Stimulated activated CD4-positive, alpha-beta T cell treated with anti-CD3 and anti-CD28 coated beads, Interleukin-1b, Interleukin-23, amount 100 ng/mL, for 24 hours (primary cell): ENCODE measurements around the gene PNPLA2.

Experiments
- DNase-seq, 4 experiments: peaks; one replicate each; pipeline ENCODE4 v3.0.0-alpha.2; 2020; ENCODE audit warnings: low read depth in 4 of 4, low spot score in 1 of 4

Gene PNPLA2

GRCh38 chr11:829847-830294 lies 11.2 kb downstream of the PNPLA2 start:
- DNase-seq = no peak

- peak in 1 of 4 experiments; percentile 55 for DNase-seq
Measured at GRCh38 chr11:830295-831117, 11.8 kb downstream of the PNPLA2 start.

DNA sequence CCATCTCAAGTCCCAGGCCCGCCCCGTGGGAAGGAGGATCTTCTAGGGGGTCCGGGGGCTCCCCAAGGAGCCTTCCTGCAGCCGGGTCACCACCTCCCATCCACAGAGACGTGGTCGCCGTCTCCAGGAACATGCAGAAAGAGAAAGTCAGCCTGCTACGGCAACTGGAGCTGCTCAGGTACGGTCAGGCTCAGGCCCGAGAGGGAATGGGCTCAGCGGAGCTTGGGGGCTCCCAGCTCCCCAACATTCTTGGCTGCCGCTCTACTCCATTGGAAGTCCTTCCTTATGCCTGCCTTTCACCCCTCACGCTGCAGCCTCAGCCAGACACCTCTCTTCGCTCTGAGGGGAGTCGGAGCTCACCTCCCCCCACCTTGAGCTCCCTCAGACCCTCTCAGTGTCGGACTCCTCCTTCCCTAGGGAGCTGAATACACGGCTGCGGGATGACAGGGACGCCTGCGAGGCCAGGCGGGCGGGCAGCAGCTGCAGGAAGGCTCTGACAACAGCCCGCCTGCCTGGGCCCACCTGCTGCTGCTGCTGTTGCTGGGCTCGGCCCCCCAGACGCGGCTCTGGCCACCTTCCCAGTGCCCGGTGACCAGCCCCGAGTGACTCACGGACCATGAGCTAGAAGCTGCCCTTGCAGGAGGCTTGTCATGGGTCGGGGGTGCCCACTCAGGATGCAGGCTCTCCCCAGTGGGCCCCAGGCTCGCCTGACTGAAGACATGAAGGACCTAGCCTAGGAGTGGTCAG lies 12.6 kb downstream of the PNPLA2 start:
- DNase-seq = no peak

- no peak for DNase-seq
Measured at GRCh38 chr11:831961-832528, 13.3 kb downstream of the PNPLA2 start.

DNA sequence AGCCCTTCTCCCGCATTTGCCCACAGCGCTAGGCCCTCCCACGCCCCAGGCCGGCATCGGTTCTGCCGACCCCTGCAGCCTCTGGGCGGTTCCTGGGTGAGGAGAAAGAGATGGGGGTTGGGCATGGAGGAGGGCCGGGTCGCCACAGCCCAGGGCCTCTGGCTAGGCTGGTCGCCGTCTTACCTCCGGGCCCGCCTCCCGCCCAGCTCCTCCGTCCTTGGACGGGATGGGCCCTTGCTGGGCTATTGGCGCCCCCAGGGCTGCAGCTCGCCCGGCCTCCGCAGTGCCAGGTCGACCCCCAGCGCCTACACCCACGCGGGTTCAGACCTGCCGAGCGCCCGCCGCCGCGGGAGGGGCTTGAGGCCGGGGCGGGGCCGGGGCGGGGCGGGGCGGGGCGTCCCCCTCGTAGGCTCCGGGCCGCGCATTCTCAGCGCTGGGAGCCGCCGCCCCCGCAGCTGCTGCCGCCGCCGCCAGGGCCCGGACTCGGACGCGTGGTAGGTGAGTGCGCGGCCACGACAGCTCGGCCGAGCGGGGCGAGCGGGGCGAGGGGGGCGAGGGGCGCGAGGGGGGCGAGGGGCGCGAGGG lies 13.9 kb downstream of the PNPLA2 start, which contains the start of gene CD151:
Gene CD151 (plus strand): TSS at position 424 of the 585 bp plus-strand sequence. CDS start 3,118 bp downstream, outside the sequence.
- DNase-seq = peak in 1 of 4 experiments; percentile 36

DNA sequence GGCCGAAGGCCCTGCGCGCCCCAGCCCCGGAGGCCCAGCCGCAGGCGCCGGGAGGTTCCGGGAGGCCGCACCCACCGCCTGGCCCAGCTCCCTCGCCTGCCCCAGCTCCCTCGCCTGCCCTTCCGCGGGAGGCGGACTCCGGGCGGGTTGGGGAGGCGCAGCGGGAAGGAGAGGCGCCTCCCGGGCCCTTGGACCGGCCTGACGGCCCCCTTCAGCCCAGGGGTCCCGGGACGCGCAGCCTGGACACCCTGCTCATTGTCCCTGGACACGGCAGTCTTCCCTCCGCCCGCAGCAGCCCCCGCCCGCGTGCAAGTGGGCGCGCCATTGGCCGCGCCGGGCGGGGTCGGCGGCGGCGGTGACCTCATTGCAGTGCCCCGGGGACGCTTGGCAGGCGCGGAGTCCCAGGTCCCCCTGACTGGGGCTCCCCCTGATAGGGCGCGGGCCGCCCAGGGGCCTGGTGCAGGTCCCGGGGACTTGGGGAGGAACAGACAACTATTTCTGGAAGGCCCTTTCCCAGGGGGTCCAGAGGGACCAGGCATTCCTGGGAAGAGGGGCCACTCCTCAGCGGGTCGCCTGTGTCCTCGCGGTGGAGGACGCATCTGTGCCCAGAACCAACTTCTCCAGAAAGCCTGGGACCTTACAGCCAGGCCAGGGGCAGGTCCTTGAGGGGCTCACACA lies 14.5 kb downstream of the PNPLA2 start:
- no peak for DNase-seq

DNA sequence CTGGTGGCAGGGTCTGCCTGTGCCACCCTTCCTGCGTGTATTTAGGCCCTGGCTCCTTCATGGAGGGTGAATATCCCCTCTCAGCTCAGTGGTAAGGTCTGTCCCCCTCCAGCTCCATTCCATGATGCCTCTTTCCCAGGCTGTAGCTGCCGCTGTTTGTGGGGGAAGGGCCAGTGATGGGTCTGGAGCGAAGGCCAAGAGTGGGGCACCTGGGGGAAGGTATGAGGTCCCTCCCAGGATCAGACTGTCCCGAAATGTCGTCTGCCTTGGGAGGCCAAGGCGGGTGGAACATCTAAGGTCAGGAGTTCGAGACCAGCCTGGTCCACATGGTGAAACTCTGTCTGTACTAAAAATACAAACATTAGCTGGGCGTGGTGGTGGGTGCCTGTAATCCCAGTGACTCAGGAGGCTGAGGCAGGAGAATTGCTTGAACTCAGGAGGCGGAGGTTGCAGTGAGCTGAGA lies 15.2 kb downstream of the PNPLA2 start:
- DNase-seq = no peak

DNA sequence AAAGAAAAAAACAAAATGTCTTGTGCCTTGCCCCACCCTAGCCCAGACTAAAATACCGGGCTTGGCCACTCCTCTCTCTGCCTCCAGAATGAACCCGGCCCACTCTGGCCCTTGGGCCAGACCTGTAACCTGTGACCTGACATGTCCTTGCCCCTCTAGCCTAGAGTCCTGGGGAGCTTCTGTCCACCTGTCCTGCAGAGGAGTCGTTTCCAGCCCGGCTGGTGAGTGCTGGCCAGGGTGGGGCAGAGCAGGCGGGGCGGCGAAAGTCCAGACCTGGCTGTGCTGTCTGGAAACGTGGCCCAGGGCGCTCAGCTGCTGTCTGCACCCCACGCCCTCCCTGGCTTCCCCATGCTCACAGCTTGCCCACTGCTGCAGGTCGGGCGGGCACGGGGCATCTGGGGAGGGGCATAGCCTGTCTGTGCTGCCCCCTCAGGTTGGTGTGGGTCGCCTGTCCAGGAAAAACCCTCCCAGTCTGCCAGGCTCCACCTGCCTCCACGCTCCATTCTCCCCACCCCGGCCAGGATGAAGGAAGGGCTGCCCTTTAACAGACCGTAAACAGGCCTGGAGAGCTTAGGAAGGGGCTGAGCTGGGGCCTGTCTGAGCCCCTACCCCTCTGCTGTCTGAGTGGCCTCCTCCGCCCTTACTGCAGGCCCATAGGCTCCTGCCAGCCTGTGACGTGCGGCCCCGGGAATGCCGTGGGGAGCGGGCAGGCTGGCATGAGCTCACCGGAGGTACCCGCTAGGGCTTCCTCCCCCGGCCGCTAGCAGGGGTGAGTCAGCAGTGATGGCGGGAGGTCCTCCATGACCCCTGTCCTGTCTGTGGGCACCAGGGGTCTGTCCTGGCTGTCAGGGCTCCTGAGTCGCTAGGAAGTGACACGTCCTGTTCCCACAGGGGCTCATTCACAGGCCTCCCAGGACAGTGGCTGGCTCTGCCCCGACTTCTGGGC lies 15.9 kb downstream of the PNPLA2 start:
- DNase-seq = no peak

- DNase-seq = no peak
Measured at GRCh38 chr11:836274-836673, 17.6 kb downstream of the PNPLA2 start.

- no peak for DNase-seq
Measured at GRCh38 chr11:836700-837099, 18.0 kb downstream of the PNPLA2 start.

DNA sequence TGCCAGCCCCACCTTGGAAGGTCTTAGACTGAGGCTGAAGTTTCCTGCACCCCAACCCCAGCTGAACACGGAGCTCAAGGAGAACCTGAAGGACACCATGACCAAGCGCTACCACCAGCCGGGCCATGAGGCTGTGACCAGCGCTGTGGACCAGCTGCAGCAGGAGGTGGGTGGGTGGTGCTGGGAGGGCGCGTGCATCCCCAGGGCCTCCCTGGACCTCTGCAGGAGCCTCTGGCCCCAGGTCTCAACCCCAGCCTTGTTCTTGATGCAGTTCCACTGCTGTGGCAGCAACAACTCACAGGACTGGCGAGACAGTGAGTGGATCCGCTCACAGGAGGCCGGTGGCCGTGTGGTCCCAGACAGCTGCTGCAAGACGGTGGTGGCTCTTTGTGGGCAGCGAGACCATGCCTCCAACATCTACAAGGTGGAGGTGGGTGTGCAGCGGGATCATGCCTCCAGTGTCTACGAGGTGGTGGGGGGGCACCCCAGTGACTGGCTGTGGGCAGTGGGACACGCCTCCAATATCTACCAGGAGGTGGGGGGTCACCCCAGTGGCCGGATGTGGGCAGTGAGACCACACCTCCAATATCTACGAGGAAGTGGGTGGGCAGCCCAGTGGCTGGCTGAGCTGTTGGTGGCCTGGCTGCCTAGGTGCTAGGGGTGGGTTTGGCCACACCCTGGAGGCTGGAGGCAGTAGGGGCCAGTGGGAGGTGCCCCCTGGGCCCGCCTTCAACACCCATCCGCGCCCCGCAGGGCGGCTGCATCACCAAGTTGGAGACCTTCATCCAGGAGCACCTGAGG lies 18.7 kb downstream of the PNPLA2 start:
- DNase-seq = no peak

- DNase-seq = no peak
Measured at GRCh38 chr11:837990-838307, 19.2 kb downstream of the PNPLA2 start.

DNA sequence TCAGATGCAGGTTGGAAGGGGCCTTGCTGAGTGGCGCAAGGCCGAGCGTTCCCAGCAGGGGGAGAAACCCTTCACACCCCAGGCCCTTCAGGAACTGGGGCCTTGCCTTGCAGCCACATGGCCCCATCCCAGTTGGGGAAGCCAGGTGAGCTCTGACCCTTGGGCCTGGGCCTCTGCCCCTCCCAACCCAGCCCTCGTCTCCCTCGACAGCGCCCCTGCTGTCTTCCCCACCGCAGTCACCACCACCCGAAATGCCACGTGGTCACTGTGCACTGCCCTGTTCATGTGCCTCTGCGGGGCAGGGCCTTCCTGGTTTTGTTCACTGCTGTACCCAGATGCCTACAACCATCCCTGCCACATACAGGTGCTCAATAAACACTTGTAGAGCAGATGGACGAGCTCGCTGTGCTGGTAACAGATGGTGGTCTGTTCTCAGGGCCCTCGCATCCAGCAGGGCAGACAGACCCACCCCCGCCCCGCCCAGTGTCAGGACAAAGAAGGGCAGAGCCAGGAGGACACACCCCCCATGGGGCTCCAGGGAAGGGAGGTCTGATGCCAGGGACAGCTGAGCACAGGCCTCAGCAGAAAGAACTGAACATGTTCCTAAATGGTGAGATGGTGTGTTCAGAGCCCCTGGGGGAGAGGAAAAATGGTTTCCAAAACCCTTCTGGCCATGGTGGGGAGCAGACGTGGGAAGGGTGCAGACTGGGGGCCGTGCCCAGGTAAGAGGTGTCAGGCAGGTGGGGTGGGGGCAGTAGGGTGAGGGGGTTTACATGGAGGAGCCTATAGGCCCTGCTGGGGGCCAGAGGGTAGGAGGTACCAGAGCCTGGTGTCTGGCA lies 19.9 kb downstream of the PNPLA2 start:
- DNase-seq = no peak

DNA sequence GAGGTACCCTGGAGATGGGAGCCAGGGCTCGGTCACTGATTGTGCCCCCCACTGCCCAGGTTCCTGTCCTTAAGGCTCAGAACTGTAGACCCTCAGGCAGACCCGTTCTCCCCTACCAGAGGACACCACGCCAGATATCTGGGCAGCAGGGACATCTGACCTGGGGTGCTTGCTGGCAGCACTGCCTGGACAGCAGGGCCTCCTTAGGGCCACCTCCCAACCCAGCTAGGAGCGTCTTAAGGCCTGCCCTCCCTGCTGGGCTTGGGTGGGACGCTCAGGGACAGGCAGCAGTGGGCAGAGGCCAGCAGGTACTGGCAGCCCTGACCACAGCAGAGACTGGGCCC lies 20.5 kb downstream of the PNPLA2 start:
- DNase-seq = no peak

DNA sequence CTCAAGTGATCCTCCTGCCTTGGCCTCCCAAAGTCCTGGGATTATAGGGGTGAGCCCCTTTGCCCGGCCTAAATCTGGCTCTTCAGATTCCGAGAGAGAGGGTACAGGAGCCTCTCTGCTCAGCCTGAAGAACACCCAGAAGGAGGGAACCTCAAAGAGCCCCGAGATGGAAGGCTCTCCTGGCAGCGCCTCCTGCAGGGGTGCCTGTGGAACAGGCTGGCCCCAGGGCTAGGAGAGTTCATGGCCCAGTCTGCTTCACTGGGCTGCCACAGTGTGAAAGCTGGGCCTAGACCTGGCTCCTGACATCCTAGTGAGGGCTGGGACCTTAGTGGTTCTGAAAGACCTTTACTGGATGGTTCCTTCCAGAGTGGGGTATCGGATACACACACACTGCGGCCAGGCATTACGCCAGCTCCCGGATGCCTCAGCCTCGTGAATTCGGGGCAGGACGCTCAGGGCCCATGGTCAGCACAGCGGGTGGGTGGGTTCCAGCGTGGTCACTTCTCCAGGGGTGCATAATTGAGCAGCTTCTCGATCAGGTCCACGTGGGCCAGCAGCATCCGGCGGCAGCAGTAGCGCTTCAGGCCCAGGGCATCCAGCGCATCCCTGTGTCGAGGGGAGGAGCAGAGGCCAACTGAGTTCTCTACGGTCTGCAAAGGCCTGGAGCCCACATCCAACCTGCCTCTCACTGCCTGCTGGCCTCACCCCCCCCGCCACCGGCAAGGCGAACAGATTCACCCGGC lies 21.3 kb downstream of the PNPLA2 start:
- DNase-seq = no peak

GRCh38 chr11:841981-842369 lies 23.3 kb downstream of the PNPLA2 start:
- DNase-seq = no peak

DNA sequence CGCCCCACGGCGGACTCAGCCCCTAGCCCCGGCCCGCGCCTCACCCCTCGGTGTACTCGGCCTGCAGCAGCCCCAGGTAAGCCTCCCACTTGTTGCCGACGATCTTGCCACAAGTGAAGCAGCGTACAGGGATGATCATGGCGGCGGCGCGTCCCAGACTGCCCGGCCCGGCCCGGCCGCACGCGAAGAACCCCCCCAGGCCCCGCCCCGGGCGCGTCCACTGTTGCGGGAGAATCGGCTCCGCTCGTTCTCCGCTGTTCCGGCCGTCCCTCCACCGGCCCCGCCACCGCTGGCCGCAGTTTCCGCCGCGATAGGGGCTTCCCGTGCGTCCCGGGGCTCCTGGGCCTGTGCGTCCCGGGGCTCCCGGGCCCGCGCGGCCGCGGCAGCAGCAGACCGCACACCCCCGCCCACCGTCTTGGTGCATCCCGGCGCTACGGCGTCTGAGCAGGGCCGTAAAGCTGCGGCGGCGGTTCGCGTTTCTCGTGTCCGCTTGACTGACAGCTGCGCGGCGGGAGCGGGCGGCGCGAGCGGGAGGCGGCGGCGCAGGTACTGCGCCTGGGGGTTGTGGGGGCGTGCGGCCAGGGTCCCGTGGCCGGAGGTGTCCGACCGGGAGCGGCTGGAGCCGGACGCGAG lies 23.8 kb downstream of the PNPLA2 start, which contains the start of the genes POLR2L and TSPAN4:
Gene POLR2L (minus strand): TSS at position 160 of the 633 bp plus-strand sequence. CDS start 21 bp downstream, at position 139.
Gene TSPAN4 (plus strand): TSS at position 483 of the 633 bp plus-strand sequence. CDS start 7,453 bp downstream, outside the sequence.
- DNase-seq = peak; percentile 79 to 89 (median 84)
